ENCODE results near the gene IGHMBP2. TPM values are rescaled to one million over a fixed set of nuclear protein-coding genes. Genes with fewer than 3 reads are reported as not detected.

IGHMBP2 gene
- polyA plus RNA-seq, 1 donor from 2014 or later = 9.5 TPM

DNA sequence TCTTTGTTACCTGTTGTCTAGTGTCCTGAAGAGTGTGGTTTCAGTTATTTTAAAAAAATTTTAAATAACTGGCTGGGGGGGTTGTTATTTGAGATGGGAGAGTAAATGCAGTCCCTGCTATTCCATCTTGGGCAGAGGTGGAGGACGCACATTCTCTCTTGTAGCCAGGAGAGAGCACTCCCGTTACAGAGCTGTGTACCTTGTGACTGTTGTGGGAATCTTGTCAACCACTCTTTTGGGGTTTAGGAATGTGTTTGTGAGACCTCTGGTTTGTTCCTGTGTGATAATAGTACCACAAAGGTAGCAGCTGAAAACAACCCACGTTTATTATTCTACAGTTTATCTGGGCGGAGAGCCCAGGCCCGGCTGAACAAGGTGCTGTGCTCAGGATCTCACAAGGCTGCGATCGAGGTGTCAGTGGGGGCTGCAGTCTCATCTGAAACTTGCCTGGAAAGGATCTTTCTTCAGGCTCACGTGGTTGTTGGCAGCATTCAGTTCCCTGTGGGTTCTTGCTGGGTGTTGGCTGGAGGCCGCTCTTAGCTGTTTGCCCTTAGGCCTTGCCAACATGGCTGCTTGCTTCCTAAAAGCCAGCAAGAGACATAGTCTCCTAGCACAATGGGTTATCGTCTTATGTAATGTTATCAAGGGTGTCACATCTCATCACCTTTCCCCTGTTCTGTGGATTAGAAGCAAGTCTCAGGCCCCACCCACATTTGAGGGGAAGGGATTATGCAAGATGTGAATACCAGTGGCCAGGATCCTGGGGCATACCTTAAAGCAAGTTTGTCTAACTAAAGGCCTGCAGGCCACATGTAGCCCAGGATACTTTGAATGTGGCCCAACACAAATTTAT, 20.6 kb downstream of the IGHMBP2 start:
- H3K27ac ChIP-seq (ENCODE audit: low read length) = no peak overlapping the region
- no peaks in the 10 kb centered on the region for H3K79me2 ChIP-seq (replicated peaks; ENCODE audit: insufficient read depth, low read length)
- TF ChIP-seq EZH2 (IDR thresholded peaks at IDR 0.05; ENCODE audit: borderline replicate concordance, insufficient read depth, low read length, poor library complexity, severe bottlenecking) (no peak), TAF1 (IDR thresholded peaks at IDR 0.05; ENCODE audit: low read depth) (no peak), REST (IDR thresholded peaks at IDR 0.05; ENCODE audit: borderline replicate concordance) (no peak), EP300 (conservative IDR thresholded peaks at IDR 0.05; ENCODE audit: poor library complexity, severe bottlenecking) (no peak), POLR2AphosphoS5 (IDR thresholded peaks at IDR 0.05) (no peak), CTCF (IDR thresholded peaks at IDR 0.05; ENCODE audit: poor library complexity, severe bottlenecking) (no peak), RAD21 (conservative IDR thresholded peaks at IDR 0.05) (no peak), MXI1 (conservative IDR thresholded peaks at IDR 0.05; ENCODE audit: poor library complexity, severe bottlenecking) (no peak)

DNA sequence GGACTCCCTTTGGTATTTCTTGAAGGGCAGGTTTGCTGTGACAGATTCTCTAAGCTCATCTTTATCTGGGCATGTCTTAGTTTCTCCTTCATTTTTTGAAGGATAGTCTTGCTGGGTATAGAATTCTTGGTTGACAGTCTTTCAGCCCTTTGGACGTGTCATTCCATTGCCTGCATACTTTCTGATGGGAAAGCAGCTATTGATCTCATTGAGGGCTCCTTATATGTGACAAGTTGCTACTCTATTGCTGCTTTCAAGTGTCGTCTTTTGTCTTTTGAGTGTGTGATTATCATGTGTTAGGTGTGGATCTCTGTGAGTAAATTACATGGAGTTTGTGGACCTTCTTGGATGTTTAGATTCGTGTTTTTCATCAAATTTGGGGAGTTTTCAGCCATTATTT, 21.9 kb downstream of the IGHMBP2 start:
- H3K27me3 ChIP-seq (ENCODE audit: insufficient read depth, low read depth, low read length) = no peaks in the 10 kb centered on the region
- no peaks in the 10 kb centered on the region for H3K9me3 ChIP-seq (ENCODE audit: low read length)
- H3K27ac ChIP-seq (ENCODE audit: low read length) = no peak overlapping the region
- no peaks in the 10 kb centered on the region for H4K20me1 ChIP-seq (ENCODE audit: insufficient read depth)
- H3K9me2 ChIP-seq (ENCODE audit: insufficient read depth, low read length) = no peaks in the 10 kb centered on the region
- no peak overlapping the region for H2AFZ ChIP-seq (ENCODE audit: low read depth, low read length)
- no peaks in the 10 kb centered on the region for H3K79me2 ChIP-seq (replicated peaks; ENCODE audit: insufficient read depth, low read length)
- H3K36me3 ChIP-seq (ENCODE audit: insufficient read depth, low read length) = peaks cover 8% of the 10 kb centered on the region
- no peak overlapping the region for H3K9ac ChIP-seq (ENCODE audit: low read length)
- no peaks in the 10 kb centered on the region for H3F3A ChIP-seq (ENCODE audit: insufficient read depth, low read length, poor library complexity, severe bottlenecking)
- H3K4me2 ChIP-seq (ENCODE audit: low read length) = no peak overlapping the region
- H3K4me3 ChIP-seq (ENCODE audit: low read length) = no peak overlapping the region
- TF ChIP-seq MXI1 (conservative IDR thresholded peaks at IDR 0.05; ENCODE audit: poor library complexity, severe bottlenecking) (no peak), RAD21 (conservative IDR thresholded peaks at IDR 0.05) (no peak), POLR2AphosphoS5 (IDR thresholded peaks at IDR 0.05) (no peak), REST (IDR thresholded peaks at IDR 0.05; ENCODE audit: borderline replicate concordance) (no peak), EZH2 (IDR thresholded peaks at IDR 0.05; ENCODE audit: borderline replicate concordance, insufficient read depth, low read length, poor library complexity, severe bottlenecking) (no peak), TAF1 (IDR thresholded peaks at IDR 0.05; ENCODE audit: low read depth) (no peak), CTCF (IDR thresholded peaks at IDR 0.05; ENCODE audit: poor library complexity, severe bottlenecking) (no peak), SMC3 (conservative IDR thresholded peaks at IDR 0.05; ENCODE audit: poor library complexity) (no peak), EP300 (conservative IDR thresholded peaks at IDR 0.05; ENCODE audit: poor library complexity, severe bottlenecking) (no peak)

More for the DNA sequence above, 20.6 kb downstream of the IGHMBP2 start:
- no peaks in the 10 kb centered on the region for H4K20me1 ChIP-seq (ENCODE audit: insufficient read depth)
- peaks cover 8% of the 10 kb centered on the region for H3K36me3 ChIP-seq (ENCODE audit: insufficient read depth, low read length)
- no peaks in the 10 kb centered on the region for H3F3A ChIP-seq (ENCODE audit: insufficient read depth, low read length, poor library complexity, severe bottlenecking)
- H3K9me3 ChIP-seq (ENCODE audit: low read length) = no peaks in the 10 kb centered on the region
- H3K9ac ChIP-seq (ENCODE audit: low read length) = no peak overlapping the region
- H2AFZ ChIP-seq (ENCODE audit: low read depth, low read length) = no peak overlapping the region
- H3K4me2 ChIP-seq (ENCODE audit: low read length) = no peak overlapping the region
- no peaks in the 10 kb centered on the region for H3K27me3 ChIP-seq (ENCODE audit: insufficient read depth, low read depth, low read length)
- H3K9me2 ChIP-seq (ENCODE audit: insufficient read depth, low read length) = no peaks in the 10 kb centered on the region
- H3K4me3 ChIP-seq (ENCODE audit: low read length) = no peak overlapping the region

All from neural cell (in vitro differentiated cells).